ENCODE results near the gene SETMAR.
"Not testable (repeated sequence)": the region's sequence is repeated elsewhere in the genome, so short reads cannot be mapped to it uniquely, and the experiment has no call there.

SETMAR gene

GRCh38 chr3:4303187-4304123 is at the start of gene SETMAR:
Gene SETMAR, plus strand, starts transcription at chr3:4303369. Its CDS starts 2 bp downstream, at chr3:4303371.
- DNase-seq (ENCODE audit: low read depth): no peak

DNA sequence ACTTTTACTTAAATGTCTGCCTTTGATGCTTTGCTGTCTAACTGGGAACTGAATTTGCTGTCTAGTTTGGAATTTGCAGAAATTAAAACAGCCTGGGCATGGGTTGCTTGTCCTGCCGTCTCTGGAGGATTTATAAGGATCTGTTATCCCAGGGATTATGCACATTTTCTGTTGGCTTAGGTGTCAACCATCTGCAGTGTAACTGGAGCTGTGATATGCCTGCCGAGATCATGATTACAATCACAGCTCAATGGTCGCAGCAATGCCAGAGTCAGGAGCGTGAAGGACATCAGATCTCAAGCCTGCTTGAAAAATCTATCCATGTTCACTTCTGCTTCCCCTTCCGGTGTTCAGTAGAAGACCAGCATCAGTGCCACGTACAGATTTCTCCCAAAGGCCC is 41.8 kb upstream of the SETMAR start:
- no peak for DNase-seq (ENCODE audit: low read depth)

GRCh38 chr3:4264040-4264439 is 39.1 kb upstream of the SETMAR start:
- no peak for DNase-seq (ENCODE audit: low read depth)

DNA sequence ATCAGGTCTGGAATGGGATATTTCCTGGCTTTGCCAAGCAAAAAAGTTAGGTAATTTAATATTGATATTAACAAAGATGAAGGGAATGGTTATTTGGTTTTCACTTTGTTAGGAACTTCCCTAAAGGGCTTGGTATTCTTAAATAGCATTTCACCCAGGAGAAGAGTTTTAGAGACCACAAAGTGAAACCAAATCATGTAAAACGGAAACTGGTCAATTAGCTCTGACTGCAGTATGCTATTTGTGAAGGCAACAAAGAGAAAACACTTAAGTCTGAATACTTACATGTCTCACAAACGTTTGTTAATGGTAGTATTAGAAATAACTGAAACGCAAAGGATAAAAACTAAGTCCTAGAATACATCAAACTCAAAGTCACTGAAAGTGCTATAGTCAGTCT is 32.4 kb upstream of the SETMAR start:
- no peak for DNase-seq (ENCODE audit: low read depth)

- DNase-seq (ENCODE audit: low read depth): peak; percentile 15
Measured at GRCh38 chr3:4271834-4272233, 31.3 kb upstream of the SETMAR start.

- no peak for DNase-seq (ENCODE audit: low read depth)
Measured at GRCh38 chr3:4279516-4280105, 23.6 kb upstream of the SETMAR start.

GRCh38 chr3:4281991-4282390 is 21.2 kb upstream of the SETMAR start:
- DNase-seq (ENCODE audit: low read depth): no peak

DNA sequence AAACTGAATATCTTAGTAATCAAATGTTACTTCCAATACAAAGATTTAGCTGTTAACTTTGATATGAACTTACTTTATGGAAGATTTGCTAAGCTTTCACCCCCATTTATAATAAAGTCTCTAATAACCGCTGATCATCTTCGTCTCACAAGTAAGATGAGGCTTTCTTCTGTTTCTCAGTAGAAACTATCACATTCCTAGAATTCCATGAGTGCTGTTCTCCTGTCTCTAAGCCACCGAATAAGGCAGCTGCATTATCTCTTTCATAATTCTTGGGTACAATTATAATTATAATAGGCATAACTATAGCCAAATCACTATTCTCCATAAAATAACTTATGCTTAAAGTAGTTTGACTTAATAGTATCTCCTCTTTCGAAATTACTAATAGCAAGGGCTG is 18.3 kb upstream of the SETMAR start:
- DNase-seq (ENCODE audit: low read depth): no peak

- DNase-seq (ENCODE audit: low read depth): no peak
Measured at GRCh38 chr3:4289044-4289443, 14.1 kb upstream of the SETMAR start.

- DNase-seq (ENCODE audit: low read depth): no peak
Measured at GRCh38 chr3:4290272-4290893, 12.8 kb upstream of the SETMAR start.

GRCh38 chr3:4292301-4292700 is 10.9 kb upstream of the SETMAR start:
- DNase-seq (ENCODE audit: low read depth): no peak

- no peak for DNase-seq (ENCODE audit: low read depth)
Measured at GRCh38 chr3:4294616-4295327, 8.4 kb upstream of the SETMAR start.

DNA sequence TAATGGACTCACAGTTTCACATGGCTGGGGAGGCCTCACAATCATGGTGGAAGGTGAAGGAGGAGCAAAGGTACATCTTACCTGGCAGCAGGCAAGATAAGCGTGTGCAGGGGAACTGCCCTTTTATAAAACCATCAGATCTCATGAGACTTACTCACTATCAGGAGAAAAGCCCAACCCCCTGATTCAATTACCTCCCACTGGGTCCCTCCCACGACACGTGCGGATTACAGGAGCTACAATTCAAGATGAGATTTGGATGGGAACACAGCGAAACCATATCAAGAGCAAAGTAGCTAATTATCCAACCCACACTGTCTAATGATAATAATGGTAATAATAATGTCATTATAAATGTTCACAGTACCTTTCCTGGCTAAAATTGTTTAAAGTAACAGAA is 6.7 kb upstream of the SETMAR start:
- not testable (repeated sequence) for DNase-seq (ENCODE audit: low read depth)

DNA sequence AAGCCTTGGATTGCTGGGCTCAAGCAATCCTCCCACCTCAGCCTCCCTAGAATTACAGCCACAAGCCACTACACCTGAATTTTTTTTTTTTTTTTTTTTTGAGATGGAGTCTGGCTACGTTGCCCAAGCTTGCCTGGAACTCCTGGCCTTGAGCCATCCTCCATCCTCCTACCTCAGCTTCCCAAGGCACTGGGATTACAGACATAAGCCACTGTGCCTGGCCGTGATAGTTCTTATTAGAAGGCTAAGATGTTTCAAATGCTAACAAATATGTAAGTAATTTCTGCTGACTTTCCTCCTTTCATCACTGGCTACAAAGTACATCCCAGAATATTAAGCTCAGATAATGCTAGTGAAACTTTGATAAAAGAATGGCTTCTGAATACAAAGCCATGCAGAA is 5.7 kb upstream of the SETMAR start:
- no peak for DNase-seq (ENCODE audit: low read depth)

GRCh38 chr3:4302747-4303146 is 422 bp upstream of the SETMAR start:
- DNase-seq (ENCODE audit: low read depth): no peak

DNA sequence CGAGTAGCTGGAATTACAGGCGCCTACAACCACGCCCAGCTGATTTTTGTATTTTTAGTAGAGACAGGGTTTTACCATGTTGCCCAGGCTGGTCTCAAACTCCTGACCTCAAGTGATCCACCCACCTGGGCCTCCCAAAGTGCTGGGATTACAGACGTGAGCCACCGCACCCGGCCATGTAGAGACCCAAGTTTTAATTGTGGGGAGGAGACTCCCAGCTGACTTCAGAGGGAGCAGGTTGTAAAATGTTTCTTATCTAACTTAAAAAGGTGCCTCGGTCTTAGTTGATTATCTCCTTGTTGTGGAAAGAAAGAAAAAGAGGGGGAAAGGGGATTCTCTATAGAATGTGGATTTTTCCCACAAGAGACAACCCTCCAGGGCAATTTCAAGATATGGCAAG is 2.0 kb downstream of the SETMAR start:
- DNase-seq (ENCODE audit: low read depth): not testable (repeated sequence)

GRCh38 chr3:4306091-4306490 is 2.9 kb downstream of the SETMAR start:
- DNase-seq (ENCODE audit: low read depth): no peak

DNA sequence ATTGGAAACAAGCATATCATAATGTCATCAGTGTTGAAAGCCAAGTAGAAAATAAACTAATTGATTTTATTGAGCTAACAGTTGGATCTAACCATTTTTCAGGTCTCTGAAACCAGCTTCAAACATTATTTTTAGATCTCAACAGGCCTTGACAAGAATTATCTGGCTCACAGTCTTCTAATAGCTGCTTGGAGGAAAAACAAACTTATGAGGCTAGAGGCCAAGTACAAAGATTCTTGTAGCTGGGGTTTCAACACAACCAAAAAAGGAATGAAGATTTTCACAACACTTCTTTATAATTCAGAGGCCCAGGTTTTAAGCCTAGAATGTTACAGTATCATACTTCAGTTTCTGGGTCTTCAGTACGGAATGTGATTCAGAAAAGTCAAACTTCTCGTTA is 3.7 kb downstream of the SETMAR start:
- DNase-seq (ENCODE audit: low read depth): no peak

GRCh38 chr3:4309491-4310128 is 6.4 kb downstream of the SETMAR start:
- no peak for DNase-seq (ENCODE audit: low read depth)

GRCh38 chr3:4310971-4311370 is 7.8 kb downstream of the SETMAR start:
- no peak for DNase-seq (ENCODE audit: low read depth)

- DNase-seq (ENCODE audit: low read depth): no peak
Measured at GRCh38 chr3:4311496-4311895, 8.3 kb downstream of the SETMAR start.

All from non-pigmented ciliary epithelial cell (primary cell).